ENCODE results near the gene MELTF.
A peak's percentile ranks its signal among the peaks of the same experiment; 100 is the strongest.

MELTF gene

GRCh38 chr3:196974661-196975060, 55.0 kb downstream of the MELTF start:
- TF ChIP-seq JUND (IDR thresholded peaks at IDR 0.05; ENCODE audit: low read depth) = no peak
- DNase-seq (ENCODE audit: low read depth in 1 of 2, low spot score in 1 of 2) = no peak
- in situ Hi-C loops (cut with HindIII; ENCODE audit: low pct_unique_long_range_greater_than_20kb, low sequenced_read_pairs) = no loop called here

- in situ Hi-C loops (cut with HindIII; ENCODE audit: low pct_unique_long_range_greater_than_20kb, low sequenced_read_pairs) = no loop called here
- TF ChIP-seq JUND (IDR thresholded peaks at IDR 0.05; ENCODE audit: low read depth) = no peak
- peak in 1 of 2 experiments; percentile 60 for DNase-seq (ENCODE audit: low read depth in 1 of 2, low spot score in 1 of 2)
Observed at GRCh38 chr3:196971094-196971698, 58.4 kb downstream of the MELTF start.

GRCh38 chr3:196970547-196971093, 59.0 kb downstream of the MELTF start:
- in situ Hi-C loops (cut with HindIII; ENCODE audit: low pct_unique_long_range_greater_than_20kb, low sequenced_read_pairs) = no loop called here
- no peak for TF ChIP-seq JUND (IDR thresholded peaks at IDR 0.05; ENCODE audit: low read depth)
- DNase-seq (ENCODE audit: low read depth in 1 of 2, low spot score in 1 of 2) = no peak

- in situ Hi-C loops (cut with HindIII; ENCODE audit: low pct_unique_long_range_greater_than_20kb, low sequenced_read_pairs) = no loop called here
Observed at GRCh38 chr3:196969660-196970546, 59.7 kb downstream of the MELTF start.

GRCh38 chr3:196969134-196969659, 60.4 kb downstream of the MELTF start:
- DNase-seq (ENCODE audit: low read depth in 1 of 2, low spot score in 1 of 2) = peak; percentile 53 to 73
- in situ Hi-C loops (cut with HindIII; ENCODE audit: low pct_unique_long_range_greater_than_20kb, low sequenced_read_pairs) = no loop called here
- no peak for TF ChIP-seq JUND (IDR thresholded peaks at IDR 0.05; ENCODE audit: low read depth)

More at GRCh38 chr3:196969660-196970546, 59.7 kb downstream of the MELTF start:
- no peak for TF ChIP-seq JUND (IDR thresholded peaks at IDR 0.05; ENCODE audit: low read depth)
- peak; percentile 83 to 95 for DNase-seq (ENCODE audit: low read depth in 1 of 2, low spot score in 1 of 2)

GRCh38 chr3:196968233-196969133, 61.1 kb downstream of the MELTF start, which contains the start of gene PIGZ:
PIGZ (minus strand) TSS chr3:196968833; CDS start chr3:196952031, 16,802 bp downstream.
- TF ChIP-seq JUND (IDR thresholded peaks at IDR 0.05; ENCODE audit: low read depth) = no peak
- peak; percentile 74 to 87 for DNase-seq (ENCODE audit: low read depth in 1 of 2, low spot score in 1 of 2)
- in situ Hi-C loops (cut with HindIII; ENCODE audit: low pct_unique_long_range_greater_than_20kb, low sequenced_read_pairs) = no loop called here

- in situ Hi-C loops (cut with HindIII; ENCODE audit: low pct_unique_long_range_greater_than_20kb, low sequenced_read_pairs) = no loop called here
- TF ChIP-seq JUND (IDR thresholded peaks at IDR 0.05; ENCODE audit: low read depth) = no peak
- no peak for DNase-seq (ENCODE audit: low read depth in 1 of 2, low spot score in 1 of 2)
Observed at GRCh38 chr3:196967412-196968232, 62.0 kb downstream of the MELTF start.

GRCh38 chr3:196966526-196967401, 62.9 kb downstream of the MELTF start:
- DNase-seq (ENCODE audit: low read depth in 1 of 2, low spot score in 1 of 2) = no peak
- in situ Hi-C loops (cut with HindIII; ENCODE audit: low pct_unique_long_range_greater_than_20kb, low sequenced_read_pairs) = no loop called here
- no peak for TF ChIP-seq JUND (IDR thresholded peaks at IDR 0.05; ENCODE audit: low read depth)

GRCh38 chr3:196965804-196966173, 63.8 kb downstream of the MELTF start:
- no peak for TF ChIP-seq JUND (IDR thresholded peaks at IDR 0.05; ENCODE audit: low read depth)
- DNase-seq (ENCODE audit: low read depth in 1 of 2, low spot score in 1 of 2) = no peak
- in situ Hi-C loops (cut with HindIII; ENCODE audit: low pct_unique_long_range_greater_than_20kb, low sequenced_read_pairs) = no loop called here

GRCh38 chr3:196965112-196965803, 64.4 kb downstream of the MELTF start:
- in situ Hi-C loops (cut with HindIII; ENCODE audit: low pct_unique_long_range_greater_than_20kb, low sequenced_read_pairs) = no loop called here
- no peak for DNase-seq (ENCODE audit: low read depth in 1 of 2, low spot score in 1 of 2)
- no peak for TF ChIP-seq JUND (IDR thresholded peaks at IDR 0.05; ENCODE audit: low read depth)

Measured in T47D (cell line).